ENCODE data around the gene CSHL1.

Gene CSHL1

GRCh38 chr17:63911041-63911635, at the start of gene CSHL1:
TSS of gene CSHL1 (minus strand) at chr17:63911258. CDS start at chr17:63911196, 62 bp downstream.
- DNase-seq (ENCODE audit: low spot score), result no peak

GRCh38 chr17:63960430-63960829, 49.4 kb upstream of the CSHL1 start:
- no peak for DNase-seq (ENCODE audit: low spot score)

- DNase-seq (ENCODE audit: low spot score), result no peak
These were observed 48.9 kb upstream of the CSHL1 start for GRCh38 chr17:63960006-63960405.

- no peak for DNase-seq (ENCODE audit: low spot score)
These were observed 45.4 kb upstream of the CSHL1 start for GRCh38 chr17:63956296-63956920.

GRCh38 chr17:63955791-63956190, 44.7 kb upstream of the CSHL1 start:
- DNase-seq (ENCODE audit: low spot score), result no peak

- DNase-seq (ENCODE audit: low spot score), result no peak
These were observed 44.2 kb upstream of the CSHL1 start for GRCh38 chr17:63955232-63955631.

- DNase-seq (ENCODE audit: low spot score), result no peak
These were observed 43.5 kb upstream of the CSHL1 start for GRCh38 chr17:63954402-63955063.

GRCh38 chr17:63950940-63951907, 40.2 kb upstream of the CSHL1 start:
- DNase-seq (ENCODE audit: low spot score), result peak; percentile 5

- no peak for DNase-seq (ENCODE audit: low spot score)
These were observed 38.7 kb upstream of the CSHL1 start for GRCh38 chr17:63949576-63950250.

- no peak for DNase-seq (ENCODE audit: low spot score)
These were observed 37.5 kb upstream of the CSHL1 start for GRCh38 chr17:63948521-63948920.

GRCh38 chr17:63947711-63948330, 36.8 kb upstream of the CSHL1 start:
- DNase-seq (ENCODE audit: low spot score), result no peak

GRCh38 chr17:63946440-63947363, 35.6 kb upstream of the CSHL1 start:
- peak; percentile 56 for DNase-seq (ENCODE audit: low spot score)

GRCh38 chr17:63945784-63946439, 34.9 kb upstream of the CSHL1 start:
- no peak for DNase-seq (ENCODE audit: low spot score)

GRCh38 chr17:63944736-63945499, 33.9 kb upstream of the CSHL1 start:
- DNase-seq (ENCODE audit: low spot score), result no peak

GRCh38 chr17:63943745-63944144, 32.7 kb upstream of the CSHL1 start:
- no peak for DNase-seq (ENCODE audit: low spot score)

- no peak for DNase-seq (ENCODE audit: low spot score)
These were observed 31.4 kb upstream of the CSHL1 start for GRCh38 chr17:63942309-63942985.

- no peak for DNase-seq (ENCODE audit: low spot score)
These were observed 30.7 kb upstream of the CSHL1 start for GRCh38 chr17:63941751-63942150.

- no peak for DNase-seq (ENCODE audit: low spot score)
These were observed 30.1 kb upstream of the CSHL1 start for GRCh38 chr17:63941162-63941561.
